ENCODE data around the gene EML5. TPM values are rescaled to one million over a fixed set of nuclear protein-coding genes. Genes with fewer than 3 reads are reported as not detected.
"Not testable (repeated sequence)": the region's sequence is repeated elsewhere in the genome, so short reads cannot be mapped to it uniquely, and the experiment has no call there.

The EML5 gene
- total RNA-seq: under 0.01 TPM in 2 replicates

- DNase-seq (ENCODE audit: low read depth in 2 of 2): peak; percentile 69 to 70
Observed at GRCh38 chr14:88792473-88793258, at the start of gene EML5. Gene EML5, minus strand, starts transcription at chr14:88792953. Its CDS starts 450 bp downstream, at chr14:88792503.

GRCh38 chr14:88842414-88842813, 49.7 kb upstream of the EML5 start:
- DNase-seq (ENCODE audit: low read depth in 2 of 2): no peak

GRCh38 chr14:88841741-88842140, 49.0 kb upstream of the EML5 start:
- no peak for DNase-seq (ENCODE audit: low read depth in 2 of 2)

- DNase-seq (ENCODE audit: low read depth in 2 of 2): no peak
Observed at GRCh38 chr14:88840926-88841325, 48.2 kb upstream of the EML5 start.

GRCh38 chr14:88838015-88838414, 45.3 kb upstream of the EML5 start:
- DNase-seq (ENCODE audit: low read depth in 2 of 2): no peak

- DNase-seq (ENCODE audit: low read depth in 2 of 2): peak in 1 of 2 donors; percentile 60
Observed at GRCh38 chr14:88837495-88837894, 44.7 kb upstream of the EML5 start.

- DNase-seq (ENCODE audit: low read depth in 2 of 2): peak in 1 of 2 donors; percentile 7
Observed at GRCh38 chr14:88835661-88836060, 42.9 kb upstream of the EML5 start.

GRCh38 chr14:88834883-88835431, 42.2 kb upstream of the EML5 start:
- DNase-seq (ENCODE audit: low read depth in 2 of 2): peak; percentile 25 to 90

- DNase-seq (ENCODE audit: low read depth in 2 of 2): peak in 1 of 2 donors; percentile 15
Observed at GRCh38 chr14:88831284-88831683, 38.5 kb upstream of the EML5 start.

- DNase-seq (ENCODE audit: low read depth in 2 of 2): no peak
Observed at GRCh38 chr14:88829685-88830302, 37.0 kb upstream of the EML5 start.

- no peak for DNase-seq (ENCODE audit: low read depth in 2 of 2)
Observed at GRCh38 chr14:88829188-88829587, 36.4 kb upstream of the EML5 start.

GRCh38 chr14:88825503-88825902, 32.8 kb upstream of the EML5 start:
- no peak for DNase-seq (ENCODE audit: low read depth in 2 of 2)

- DNase-seq (ENCODE audit: low read depth in 2 of 2): peak in 1 of 2 donors; percentile 4
Observed at GRCh38 chr14:88825078-88825458, 32.3 kb upstream of the EML5 start.

- DNase-seq (ENCODE audit: low read depth in 2 of 2): peak; percentile 93 to 95
Observed at GRCh38 chr14:88824314-88825077, 31.7 kb upstream of the EML5 start, which contains the start of gene TTC8. Gene TTC8, plus strand, starts transcription at chr14:88824651. Its CDS starts 57 bp downstream, at chr14:88824708.

GRCh38 chr14:88823968-88824313, 31.2 kb upstream of the EML5 start:
- no peak for DNase-seq (ENCODE audit: low read depth in 2 of 2)

- no peak for DNase-seq (ENCODE audit: low read depth in 2 of 2)
Observed at GRCh38 chr14:88821888-88822287, 29.1 kb upstream of the EML5 start.

GRCh38 chr14:88821378-88821777, 28.6 kb upstream of the EML5 start:
- no peak for DNase-seq (ENCODE audit: low read depth in 2 of 2)

- not testable (repeated sequence) for DNase-seq (ENCODE audit: low read depth in 2 of 2)
Observed at GRCh38 chr14:88819674-88820073, 26.9 kb upstream of the EML5 start.

GRCh38 chr14:88818018-88818417, 25.3 kb upstream of the EML5 start:
- DNase-seq (ENCODE audit: low read depth in 2 of 2): no peak

- no peak for DNase-seq (ENCODE audit: low read depth in 2 of 2)
Observed at GRCh38 chr14:88815980-88816379, 23.2 kb upstream of the EML5 start.

- no peak for DNase-seq (ENCODE audit: low read depth in 2 of 2)
Observed at GRCh38 chr14:88808359-88808758, 15.6 kb upstream of the EML5 start.

- no peak for DNase-seq (ENCODE audit: low read depth in 2 of 2)
Observed at GRCh38 chr14:88804477-88804876, 11.7 kb upstream of the EML5 start.
